Activated CD4-positive, alpha-beta T cell treated with anti-CD3 and anti-CD28 coated beads, Interleukin-2, Interleukin-4, amounts not matched to agents 100 ng/mL and 50 ng/mL, durations not matched to agents 16 hours and 8 hours (primary cell): Measurements from ENCODE around the gene P3H2.

Experiments used
- DNase-seq: peaks from one replicate; pipeline ENCODE4 v3.0.0-alpha.2; 2020; ENCODE audit warnings: low spot score

The P3H2 gene

GRCh38 chr3:189944285-189945145, 176.2 kb downstream of the P3H2 start:
- DNase-seq, result no peak

DNA sequence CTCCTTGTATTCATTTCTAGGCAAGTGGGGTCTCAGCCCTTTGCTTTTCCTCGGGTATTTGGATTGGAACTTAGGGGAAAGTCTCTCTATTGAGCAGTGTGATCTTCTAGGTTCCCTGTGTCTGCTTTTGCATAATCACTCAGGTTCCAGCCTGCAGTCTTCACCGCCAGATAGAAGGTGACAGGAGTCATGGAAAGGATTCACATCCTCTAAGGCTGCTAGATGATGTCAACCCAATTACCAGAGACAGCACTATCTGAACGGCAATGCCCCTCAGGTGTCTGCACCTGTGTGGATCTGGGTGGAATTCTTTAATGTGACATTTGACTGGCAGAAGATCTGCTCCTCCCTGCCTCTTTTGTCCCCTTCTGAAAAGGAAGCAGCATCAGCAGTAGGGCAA, 177.7 kb downstream of the P3H2 start:
- DNase-seq, result no peak

DNA sequence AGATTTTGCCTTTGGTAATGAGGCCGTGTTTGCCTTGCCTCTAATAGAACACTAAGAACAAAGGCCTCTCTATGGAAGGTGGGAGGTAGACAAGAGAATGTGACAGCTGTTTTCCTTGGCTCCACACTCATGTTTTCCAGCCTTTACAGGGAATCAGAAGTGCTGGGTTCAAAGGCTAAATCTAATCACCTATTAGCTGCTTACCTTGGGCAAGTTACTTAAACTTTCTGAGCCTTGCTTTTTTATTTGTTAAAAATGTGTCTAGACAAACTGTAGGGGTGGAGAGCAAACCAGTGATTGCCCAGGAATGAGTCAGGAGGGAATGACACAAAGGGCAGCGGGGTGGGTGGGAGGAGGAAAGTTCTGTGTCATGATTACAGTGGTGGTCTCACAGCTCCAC, 179.0 kb downstream of the P3H2 start:
- DNase-seq, result no peak

DNA sequence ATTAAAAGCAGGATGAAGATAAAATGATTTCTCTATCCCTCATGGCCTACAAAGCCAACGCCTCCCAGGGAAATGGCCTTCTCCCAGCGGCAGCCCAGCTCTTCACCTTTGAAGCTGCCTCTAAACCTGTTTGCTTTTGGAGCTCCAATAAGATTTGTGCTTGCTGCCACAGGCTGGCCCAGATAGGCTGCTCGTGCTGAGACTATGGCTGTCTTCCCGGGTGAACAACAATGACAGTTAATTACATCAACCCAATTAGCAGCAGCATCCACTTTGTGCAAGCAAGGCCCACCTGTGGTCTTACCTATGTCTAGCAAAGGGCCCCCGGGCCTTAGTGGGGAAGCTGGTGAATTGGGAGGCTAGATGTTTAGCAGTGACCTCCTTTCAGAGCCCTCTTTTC, 179.6 kb downstream of the P3H2 start:
- DNase-seq, result no peak

DNA sequence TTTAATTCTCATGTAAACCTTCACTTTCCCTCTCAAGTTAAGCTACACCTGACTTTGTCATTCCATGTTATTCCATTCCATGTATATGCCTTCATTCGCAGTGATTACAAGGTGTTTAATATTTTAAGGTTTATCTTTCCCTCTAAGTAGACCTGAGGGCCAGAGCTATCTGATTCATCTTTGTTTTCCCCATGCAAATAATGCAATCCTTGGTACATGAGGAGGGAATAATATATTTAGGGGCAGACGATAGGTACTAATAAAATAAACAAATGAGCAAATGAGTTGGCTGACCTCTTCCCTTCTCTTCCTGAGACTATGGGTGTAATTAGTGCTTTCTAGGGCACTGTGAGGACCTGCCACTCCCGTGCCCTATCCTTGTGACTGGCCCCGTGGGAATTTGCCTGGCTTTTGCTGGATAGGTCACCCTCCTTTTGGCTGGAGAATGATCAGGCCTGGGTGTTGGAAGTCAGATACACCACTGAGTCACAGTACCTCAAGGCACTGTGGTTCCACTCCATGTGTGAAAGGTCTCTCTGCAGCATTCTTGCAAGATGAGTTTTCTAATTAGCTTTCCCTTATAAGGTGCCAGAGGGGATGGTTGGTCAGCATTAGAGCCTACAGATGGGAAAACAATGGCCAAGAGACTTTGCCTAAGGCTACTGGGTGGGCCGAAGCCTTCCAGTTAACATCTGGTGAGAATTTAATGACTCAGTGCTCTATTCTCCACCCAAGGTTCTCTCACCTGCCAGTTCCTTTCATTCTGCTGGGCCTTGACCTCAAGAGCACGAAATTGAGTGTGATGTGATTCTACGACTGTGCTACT, 183.2 kb downstream of the P3H2 start:
- no peak for DNase-seq

DNA sequence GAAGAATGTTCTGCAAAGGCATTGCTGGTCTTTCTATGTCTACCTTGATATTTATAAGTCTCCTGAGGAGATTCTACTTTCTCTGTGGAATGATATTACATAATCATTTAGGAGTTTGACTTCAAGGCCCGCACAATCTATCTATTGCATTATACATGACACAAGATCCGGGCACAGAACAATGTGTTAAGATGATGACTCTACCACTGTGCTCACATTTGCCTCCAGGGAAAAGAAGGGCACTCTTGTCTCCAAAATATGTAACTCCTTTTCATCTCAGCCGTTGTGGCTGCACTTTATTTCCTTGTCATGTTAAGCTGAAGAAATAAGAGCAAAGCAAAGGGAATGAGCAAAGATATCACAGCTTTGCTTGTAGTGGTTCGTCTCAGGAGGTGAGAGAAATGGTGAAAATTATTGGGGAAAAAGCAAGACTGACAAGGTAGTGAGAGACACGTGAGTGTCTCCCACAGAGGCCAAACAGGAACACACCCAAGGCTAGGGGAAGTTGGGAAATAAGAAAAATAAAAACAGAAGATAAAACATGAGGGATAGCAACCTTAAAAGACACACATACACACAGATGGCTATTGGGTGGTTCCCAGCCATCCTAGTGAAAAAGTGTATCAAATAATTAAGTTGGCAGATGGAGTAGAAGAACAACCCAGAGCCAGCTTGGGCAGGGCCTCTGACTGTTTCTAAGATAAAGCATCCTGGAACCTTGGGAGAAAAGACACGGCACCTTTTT, 184.3 kb downstream of the P3H2 start:
- DNase-seq, result no peak

DNA sequence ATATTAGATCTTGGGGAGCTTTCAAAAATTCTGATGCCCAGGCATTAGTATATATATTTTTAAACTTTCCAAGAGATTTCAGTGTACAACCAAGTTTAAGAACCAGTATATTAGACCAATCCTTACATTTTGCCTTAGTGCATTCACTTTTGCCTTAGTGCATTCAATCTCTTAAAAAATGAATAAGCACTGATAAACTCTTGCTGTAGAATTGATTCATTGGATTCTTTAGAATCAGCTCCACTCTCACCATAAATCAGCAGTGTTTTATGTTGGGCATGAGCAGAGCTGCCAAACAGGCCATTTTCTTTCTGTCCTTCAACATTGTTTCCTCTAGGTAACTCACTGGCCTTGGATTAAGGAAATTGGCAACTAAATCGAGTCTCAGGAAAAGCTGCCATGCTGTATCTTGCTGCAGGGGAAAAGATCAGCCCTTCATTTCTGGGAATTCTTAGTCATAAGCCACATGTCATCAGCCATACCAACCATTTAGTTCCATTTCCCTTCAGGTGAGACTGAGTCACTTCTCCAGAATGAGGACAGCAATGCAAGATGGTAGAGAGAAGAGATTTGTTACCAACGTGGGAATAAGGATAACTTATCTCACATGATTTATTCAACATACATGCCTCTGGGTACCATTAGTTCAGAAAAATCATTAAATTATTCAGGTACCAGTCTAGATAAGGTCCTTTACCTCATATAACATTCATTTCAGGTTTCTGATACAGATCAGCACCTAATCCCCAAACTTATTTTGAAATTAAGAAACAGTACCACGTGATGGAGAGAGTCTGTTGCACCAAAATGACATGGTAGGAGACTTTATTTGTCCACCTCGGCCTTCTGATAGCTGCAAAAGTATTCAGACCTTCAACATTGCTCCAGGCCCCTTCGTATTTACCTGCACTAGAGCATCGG, 192.5 kb downstream of the P3H2 start:
- DNase-seq, result peak; percentile 55

- DNase-seq, result no peak
These were observed 198.9 kb downstream of the P3H2 start for GRCh38 chr3:189921770-189922169.

DNA sequence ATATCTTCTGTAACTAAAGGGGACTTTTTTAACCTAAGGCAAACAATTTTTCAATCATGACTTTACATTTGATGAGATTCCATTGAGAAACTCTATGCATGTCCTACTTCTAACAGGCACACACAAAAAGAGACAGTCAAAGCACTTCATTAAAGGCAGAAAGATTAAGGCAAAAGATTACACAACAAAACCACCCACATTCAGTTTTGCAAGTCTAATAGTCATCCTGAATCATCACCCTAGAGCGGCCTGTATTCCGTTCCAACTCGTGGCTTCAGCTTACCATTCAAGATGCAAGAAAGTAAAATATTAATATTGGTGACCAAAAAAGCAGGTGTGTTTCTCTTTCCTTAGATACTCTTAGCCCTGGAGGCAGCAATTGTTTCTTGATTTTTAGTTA, 205.9 kb downstream of the P3H2 start:
- DNase-seq, result peak; percentile 5

DNA sequence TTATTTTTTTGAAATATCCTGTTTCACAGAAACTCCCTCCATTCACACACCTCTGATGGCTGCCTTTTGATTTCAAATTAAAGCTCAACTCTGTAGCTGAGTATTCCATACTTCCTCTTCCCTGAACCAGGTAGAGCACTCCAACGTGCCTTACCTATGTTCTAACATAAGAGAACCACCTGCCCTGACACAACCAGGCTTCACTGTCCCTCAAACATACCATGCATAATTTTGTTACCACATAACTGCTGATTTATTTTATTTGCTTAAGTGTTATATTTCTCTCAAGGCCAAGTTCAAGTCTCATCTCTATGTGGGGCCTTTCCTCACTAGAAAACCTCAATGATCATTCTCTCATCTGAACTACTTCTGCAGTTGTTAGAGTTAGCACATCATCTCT, 209.7 kb downstream of the P3H2 start:
- no peak for DNase-seq

GRCh38 chr3:189909573-189909972, 211.1 kb downstream of the P3H2 start:
- DNase-seq, result no peak

- DNase-seq, result no peak
These were observed 211.6 kb downstream of the P3H2 start for GRCh38 chr3:189909139-189909538.

DNA sequence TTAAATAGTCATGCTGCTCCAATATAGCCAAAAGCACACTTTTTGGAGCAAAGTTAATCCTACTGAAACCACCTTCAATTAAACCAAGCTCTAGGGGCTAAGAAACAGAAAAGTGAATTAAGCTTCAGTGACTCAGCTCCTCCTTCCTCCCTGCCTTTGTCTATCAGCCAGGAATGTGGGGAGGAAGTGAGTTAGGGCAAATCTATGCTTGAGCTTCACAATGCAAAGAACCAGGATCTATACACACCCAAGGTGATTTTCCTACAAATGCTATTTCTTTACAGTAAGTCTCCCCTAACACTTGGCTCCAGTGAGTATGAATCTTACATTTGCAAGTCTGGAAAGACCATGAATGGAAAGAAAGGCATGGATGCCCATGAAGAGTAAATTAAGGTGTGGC, 212.1 kb downstream of the P3H2 start:
- no peak for DNase-seq

- no peak for DNase-seq
These were observed 212.9 kb downstream of the P3H2 start for GRCh38 chr3:189907803-189908202.
